H1 (cell line): Measurements from ENCODE around the gene SLC4A11. TPM values are rescaled to one million over a fixed set of nuclear protein-coding genes. Genes with fewer than 3 reads are reported as not detected.

Experiments
- CTCF ChIA-PET: fragments of 300-600 bp; sonication (Branson Sonifier 250); formaldehyde crosslinking; loops from one replicate; lab custom pipeline; 2021; ENCODE audit not compliant: partially characterized antibody; lab: Charles Lee
- POLR2A ChIA-PET: fragments of 300-600 bp; sonication (Branson Sonifier 250); formaldehyde crosslinking; loops from one replicate; lab custom pipeline; 2021; ENCODE audit warnings: inconsistent platforms; ENCODE audit not compliant: partially characterized antibody; lab: Charles Lee
- DNase-seq, 2 experiments: peaks; one replicate each; pipeline versions ENCODE4 v3.0.0 to v3.0.0-alpha.2; 2010 to 2022; ENCODE audit warnings: low spot score in 2 of 2, low read depth in 1 of 2, mixed read lengths in 1 of 2
- FAIRE-seq: peaks from 2 replicates; lab custom pipeline; 2011; peaks lifted over from hg19 to GRCh38; lab: Jason Lieb, UNC
- H2AFZ ChIP-seq: 2 replicates; pipeline ENCODE4 v1.8.1; 2012; ENCODE audit warnings: low read length, inconsistent platforms
- H2AK5ac ChIP-seq: 2 replicates; pipeline ENCODE4 v1.6.1; 2013; ENCODE audit warnings: low read depth, low read length
- H2BK120ac ChIP-seq: replicated peaks from 2 replicates; pipeline ENCODE3; 2013; ENCODE audit warnings: low read depth, low read length, inconsistent platforms
- H2BK12ac ChIP-seq: 2 replicates; pipeline ENCODE4 v1.6.1; 2013; ENCODE audit warnings: low read depth, low read length
- H2BK15ac ChIP-seq: 2 replicates; pipeline ENCODE4 v1.6.1; 2013; ENCODE audit warnings: low read length
- H2BK20ac ChIP-seq: 2 replicates; pipeline ENCODE4 v1.6.1; 2013; ENCODE audit warnings: low read length
- H2BK5ac ChIP-seq: 2 replicates; pipeline ENCODE4 v1.6.1; 2013; ENCODE audit warnings: low read depth, low read length
- H3K14ac ChIP-seq: 2 replicates; pipeline ENCODE4 v1.6.1; 2013; ENCODE audit warnings: inconsistent platforms; ENCODE audit not compliant: insufficient read length
- H3K18ac ChIP-seq: 2 replicates; pipeline ENCODE4 v1.6.1; 2013; ENCODE audit warnings: low read length; ENCODE audit errors: extremely low read depth
- H3K23ac ChIP-seq: 2 replicates; pipeline ENCODE4 v1.6.1; 2013; ENCODE audit warnings: inconsistent platforms; ENCODE audit not compliant: insufficient read length
- H3K23me2 ChIP-seq: 2 replicates; pipeline ENCODE4 v1.6.1; 2013; ENCODE audit warnings: low read depth, low read length
- H3K27ac ChIP-seq: 2 replicates; pipeline ENCODE4 v1.6.1; 2011; ENCODE audit warnings: low read depth, low read length, inconsistent platforms
- H3K27me3 ChIP-seq, 4 experiments: replicated peaks in 1 of 4; 1 replicate in 1 of 4; 2 replicates in 3 of 4; pipeline versions ENCODE4 v1.6.1 to v1.8.1; 2011 to 2013; ENCODE audit warnings: low read length in 3 of 4, mild to moderate bottlenecking in 3 of 4, inconsistent platforms in 2 of 4, mixed read lengths in 2 of 4, moderate library complexity in 1 of 4; ENCODE audit not compliant: control insufficient read depth in 3 of 4, insufficient read depth in 3 of 4; ENCODE audit errors: extremely low read depth in 1 of 4
- H3K36me3 ChIP-seq, 4 experiments: 2 replicates each; pipeline versions ENCODE4 v1.6.1 to v1.8.1; 2011 to 2013; ENCODE audit warnings: mild to moderate bottlenecking in 4 of 4, low read length in 3 of 4, moderate library complexity in 2 of 4, control low read depth in 1 of 4, inconsistent platforms in 1 of 4; ENCODE audit not compliant: insufficient read depth in 4 of 4, control insufficient read depth in 2 of 4
- H3K4ac ChIP-seq: replicated peaks from 2 replicates; pipeline ENCODE3; 2013; ENCODE audit warnings: low read length, low read depth, mixed read lengths, inconsistent platforms; ENCODE audit not compliant: insufficient read length
- H3K4me1 ChIP-seq, 4 experiments: replicated peaks in 1 of 4; 1 replicate in 1 of 4; 2 replicates in 3 of 4; pipeline versions ENCODE4 v1.6.1 to v1.8.1; 2011 to 2013; ENCODE audit warnings: low read length in 3 of 4, inconsistent platforms in 2 of 4, mixed read lengths in 1 of 4; ENCODE audit not compliant: insufficient read depth in 4 of 4, control insufficient read depth in 3 of 4
- H3K4me2 ChIP-seq, 2 experiments: 2 replicates each; pipeline versions ENCODE4 v1.6.1 to v1.8.1; 2011 to 2013; ENCODE audit warnings: low read depth in 2 of 2, low read length in 2 of 2, control low read depth in 1 of 2, inconsistent platforms in 1 of 2, mild to moderate bottlenecking in 1 of 2; ENCODE audit not compliant: insufficient read depth in 1 of 2
- H3K4me3 ChIP-seq, 4 experiments: fragments of 200-600, 300-600 bp in 1 of 4; sonication (generic), shearing (Covaris generic), sonication (Bioruptor Twin) in 1 of 4; 2 replicates each; pipeline versions ENCODE4 v1.5.1 to v1.8.1; 2011 to 2016; ENCODE audit warnings: low read length in 4 of 4, low read depth in 3 of 4, control low read depth in 2 of 4, inconsistent platforms in 2 of 4, mild to moderate bottlenecking in 2 of 4, mixed read lengths in 1 of 4, moderate library complexity in 1 of 4; ENCODE audit not compliant: insufficient read depth in 2 of 4; ENCODE audit errors: extremely low read depth in 1 of 4
- H3K56ac ChIP-seq: replicated peaks from 2 replicates; pipeline ENCODE3; 2013; ENCODE audit warnings: low read depth, mild to moderate bottlenecking, mixed read lengths, low read length, inconsistent platforms; ENCODE audit not compliant: insufficient read length
- H3K79me1 ChIP-seq: 2 replicates; pipeline ENCODE4 v1.6.1; 2013; ENCODE audit warnings: low read depth, low read length, control low read depth
- H3K79me2 ChIP-seq, 2 experiments: 2 replicates each; pipeline versions ENCODE4 v1.6.1 to v1.8.1; 2012 to 2013; ENCODE audit warnings: low read length in 2 of 2, mild to moderate bottlenecking in 2 of 2, inconsistent platforms in 1 of 2; ENCODE audit not compliant: insufficient read depth in 2 of 2, control insufficient read depth in 1 of 2
- H3K9ac ChIP-seq, 4 experiments: replicated peaks in 1 of 4; 1 replicate in 1 of 4; 2 replicates in 3 of 4; pipeline versions ENCODE4 v1.6.1 to v1.8.1; 2011 to 2013; ENCODE audit warnings: low read depth in 3 of 4, low read length in 3 of 4, control low read depth in 2 of 4, mild to moderate bottlenecking in 2 of 4, moderate library complexity in 2 of 4, inconsistent platforms in 1 of 4; ENCODE audit errors: extremely low read depth in 1 of 4
- H3K9me3 ChIP-seq, 2 experiments: 2 replicates each; pipeline versions ENCODE4 v1.6.1 to v1.8.1; 2012 to 2013; ENCODE audit warnings: mild to moderate bottlenecking in 2 of 2, moderate library complexity in 2 of 2, control low read depth in 1 of 2, inconsistent platforms in 1 of 2, low read depth in 1 of 2, low read length in 1 of 2, mixed read lengths in 1 of 2; ENCODE audit not compliant: insufficient read depth in 2 of 2
- H4K20me1 ChIP-seq, 2 experiments: replicated peaks in 1 of 2; 2 replicates each; pipeline versions ENCODE3 to v1.8.1; 2011 to 2013; ENCODE audit warnings: inconsistent platforms in 2 of 2, low read length in 2 of 2, mild to moderate bottlenecking in 1 of 2; ENCODE audit not compliant: insufficient read depth in 2 of 2, control insufficient read depth in 1 of 2
- H4K5ac ChIP-seq: 2 replicates; pipeline ENCODE4 v1.6.1; 2013; ENCODE audit warnings: low read length, low read depth, mixed read lengths, inconsistent platforms; ENCODE audit not compliant: insufficient read length
- H4K8ac ChIP-seq: 2 replicates; pipeline ENCODE4 v1.8.0; 2013; ENCODE audit warnings: mild to moderate bottlenecking, moderate library complexity, low read length, inconsistent platforms; ENCODE audit not compliant: insufficient read depth; ENCODE audit errors: extremely low read depth
- H4K91ac ChIP-seq: replicated peaks from 2 replicates; pipeline ENCODE3; 2013; ENCODE audit warnings: low read length, mixed read lengths, inconsistent platforms; ENCODE audit not compliant: insufficient read length
- CEBPB ChIP-seq: IDR thresholded peaks from 2 replicates; pipeline ENCODE4 v1.6.1; 2012; ENCODE audit warnings: low read depth, low read length
- CTCF ChIP-seq, 3 experiments: IDR thresholded peaks; 1 replicate in 2 of 3; 2 replicates in 1 of 3; pipeline versions ENCODE4 v1.5.1 to v1.6.1; 2011; ENCODE audit warnings: low read length in 3 of 3, mild to moderate bottlenecking in 3 of 3, inconsistent platforms in 2 of 3, low read depth in 1 of 3, moderate library complexity in 1 of 3; ENCODE audit not compliant: insufficient read depth in 1 of 3; ENCODE audit errors: control extremely low read depth in 1 of 3
- GTF2F1 ChIP-seq: IDR thresholded peaks from 2 replicates; pipeline ENCODE4 v1.6.1; 2012; ENCODE audit warnings: low read depth, low read length, improper control_type of control experiment, borderline replicate concordance
- HDAC6 ChIP-seq: IDR thresholded peaks from one replicate; pipeline ENCODE4 v1.7.1; 2012; ENCODE audit warnings: low read depth, mild to moderate bottlenecking, inconsistent platforms, low read length, moderate library complexity
- JUN ChIP-seq: IDR thresholded peaks from 2 replicates; pipeline ENCODE4 v1.6.1; 2011; ENCODE audit warnings: low read depth, mild to moderate bottlenecking, improper control_type of control experiment, low read length
- KDM5A ChIP-seq: fragments of 200-600 bp; IDR thresholded peaks from 2 replicates; pipeline ENCODE4 v1.7.1; 2012; ENCODE audit warnings: mild to moderate bottlenecking, low read length, inconsistent platforms, mixed read lengths
- NANOG ChIP-seq: IDR thresholded peaks from 2 replicates; pipeline ENCODE4 v1.6.1; 2011; ENCODE audit warnings: low read length, low read depth, mild to moderate bottlenecking, inconsistent platforms; ENCODE audit not compliant: insufficient read depth, poor library complexity, severe bottlenecking
- RNF2 ChIP-seq: fragments of 200-900, 300-1000 bp; sonication (generic); IDR thresholded peaks from 2 replicates; pipeline ENCODE4 v1.7.1; 2016; ENCODE audit warnings: borderline replicate concordance, low read depth, mild to moderate bottlenecking, antibody characterized with exemption, low read length; ENCODE audit not compliant: poor library complexity, severe bottlenecking; ENCODE audit errors: missing control alignments
- SIRT6 ChIP-seq: IDR thresholded peaks from one replicate; pipeline ENCODE4 v1.7.1; 2012; ENCODE audit warnings: low read length, inconsistent platforms
- USF2 ChIP-seq: IDR thresholded peaks from 2 replicates; pipeline ENCODE4 v1.6.1; 2011; ENCODE audit warnings: low read length, improper control_type of control experiment
- WGBS, 2 experiments: shearing (Covaris generic) in 1 of 2; methylation state at CpG; one replicate each; pipeline versions ENCODE4 v1.1.6 to v1.1.7; 2013 to 2015; ENCODE audit warnings: low lambda C conversion rate in 2 of 2, mixed read lengths in 2 of 2, inconsistent platforms in 1 of 2, low coverage in 1 of 2, missing lambda C conversion rate in 1 of 2; ENCODE audit not compliant: insufficient replicate concordance in 2 of 2, insufficient coverage in 1 of 2, insufficient read length in 1 of 2; ENCODE audit errors: extremely low coverage in 1 of 2, missing lambda C conversion rate in 1 of 2; 5-methylcytosine and 5-hydroxymethylcytosine counted together
- polyA plus RNA-seq, 7 experiments: library from polyadenylated mRNA; depleted of rRNA in 3 of 7; stranded (reverse) in 5 of 7; unstranded in 2 of 7; fragments of >200 nt in 5 of 7; fragments of 200-250 nt in 2 of 7; gene quantifications; 1 replicate in 5 of 7; 2 replicates in 1 of 7; 4 replicates in 1 of 7; pipeline versions ENCODE4 v1.2.1 to v1.2.3, GENCODE V29; 2011 to 2013; ENCODE audit warnings: missing spikeins in 2 of 7, mixed read lengths in 2 of 7
- total RNA-seq: library from RNA; stranded (reverse); fragmentation: NEBNext Ultra II Directional; extraction: Animal tissue kit (Norgen Biotek cat#: 25700); gene quantifications from 2 replicates; pipeline ENCODE4 v1.2.1, GENCODE V29; 2021

SLC4A11 gene
- total and polyA plus RNA-seq, 2 of the 8 experiments (the other 6 are each of a cell fraction or from before 2014, with no cell fraction given) = 11.9 to 32.3 TPM

GRCh38 chr20:3223651-3223993 is 15.4 kb downstream of the SLC4A11 start:
- 97% methylated on average over 6 of the region's 6 CpGs; no CpG with 5 or more reads in 1 of the 2 experiments for WGBS, 2 experiments
- ChIA-PET CTCF (interaction anchor here (0.5 to 9.5 kb wide), 9 partner anchors 17 to 387 kb away, joined by 3 to 158 read pairs (median 6); no protein-coding TSS in a partner anchor), POLR2A (interaction anchor here (0.7 to 8.7 kb wide), 8 partner anchors 10 to 79 kb away, joined by 3 to 61 read pairs (median 10); partner anchors contain the start of genes FASTKD5, ITPA, SLC4A11 and UBOX5)
- Histone ChIP-seq H2BK120ac (no peak overlapping the region), H3K18ac (no peak overlapping the region), H3K14ac (no peak overlapping the region), H3K23ac (no peak overlapping the region), H3K4ac (no peak overlapping the region), H3K4me3 (no peak overlapping the region), H2AFZ (no peak overlapping the region), H4K5ac (no peak overlapping the region), H3K56ac (no peak overlapping the region), H3K4me2 (no peak overlapping the region), H4K8ac (no peak overlapping the region; the same call in 1 of the 2 replicates), H3K79me1 (no peaks in the 10 kb centered on the region; the same call in 1 of the 2 replicates), H3K23me2 (no peaks in the 10 kb centered on the region), H4K91ac (no peak overlapping the region), H2BK12ac (no peak overlapping the region), H3K4me1 (peaks cover 0 to 1% (median 0%) of the 10 kb centered on the region in 4 experiments; a peak in 3 of 7 replicates), H3K27me3 (no peaks in the 10 kb centered on the region), H2BK20ac (no peak overlapping the region), H3K9ac (no peak overlapping the region), H2AK5ac (no peak overlapping the region), H2BK5ac (no peak overlapping the region), H2BK15ac (no peak overlapping the region), H3K79me2 (no peaks in the 10 kb centered on the region), H4K20me1 (peaks cover 0 to 2% of the 10 kb centered on the region in 2 experiments), H3K36me3 (peaks cover 2 to 24% (median 9%) of the 10 kb centered on the region in 4 experiments; a peak in 6 of 8 replicates), H3K9me3 (no peaks in the 10 kb centered on the region), H3K27ac (no peak overlapping the region)
- FAIRE-seq (no peak), DNase-seq (no peak)
- no peak for TF ChIP-seq GTF2F1
- no peak for TF ChIP-seq RNF2
- TF ChIP-seq CEBPB = no peak
- TF ChIP-seq HDAC6 = no peak
- no peak for TF ChIP-seq JUN
- no peak for TF ChIP-seq KDM5A
- TF ChIP-seq CTCF (IDR thresholded peaks at IDR 0.05; ENCODE audit: control extremely low read depth in 1 of 3, insufficient read depth in 1 of 3, low read depth in 1 of 3, low read length in 3 of 3) = no peak
- no peak for TF ChIP-seq SIRT6
- TF ChIP-seq NANOG = no peak
- TF ChIP-seq USF2 = no peak
